ENCODE data around the gene NANOS3. TPM values are rescaled to one million over a fixed set of nuclear protein-coding genes. Genes with fewer than 3 reads are reported as not detected.

NANOS3 gene
- total and polyA plus RNA-seq, 10 of the 15 experiments (the other 5 are each of a cell fraction or from before 2014, with no cell fraction given): 0.31 to 1.7 (median 0.81) TPM

DNA sequence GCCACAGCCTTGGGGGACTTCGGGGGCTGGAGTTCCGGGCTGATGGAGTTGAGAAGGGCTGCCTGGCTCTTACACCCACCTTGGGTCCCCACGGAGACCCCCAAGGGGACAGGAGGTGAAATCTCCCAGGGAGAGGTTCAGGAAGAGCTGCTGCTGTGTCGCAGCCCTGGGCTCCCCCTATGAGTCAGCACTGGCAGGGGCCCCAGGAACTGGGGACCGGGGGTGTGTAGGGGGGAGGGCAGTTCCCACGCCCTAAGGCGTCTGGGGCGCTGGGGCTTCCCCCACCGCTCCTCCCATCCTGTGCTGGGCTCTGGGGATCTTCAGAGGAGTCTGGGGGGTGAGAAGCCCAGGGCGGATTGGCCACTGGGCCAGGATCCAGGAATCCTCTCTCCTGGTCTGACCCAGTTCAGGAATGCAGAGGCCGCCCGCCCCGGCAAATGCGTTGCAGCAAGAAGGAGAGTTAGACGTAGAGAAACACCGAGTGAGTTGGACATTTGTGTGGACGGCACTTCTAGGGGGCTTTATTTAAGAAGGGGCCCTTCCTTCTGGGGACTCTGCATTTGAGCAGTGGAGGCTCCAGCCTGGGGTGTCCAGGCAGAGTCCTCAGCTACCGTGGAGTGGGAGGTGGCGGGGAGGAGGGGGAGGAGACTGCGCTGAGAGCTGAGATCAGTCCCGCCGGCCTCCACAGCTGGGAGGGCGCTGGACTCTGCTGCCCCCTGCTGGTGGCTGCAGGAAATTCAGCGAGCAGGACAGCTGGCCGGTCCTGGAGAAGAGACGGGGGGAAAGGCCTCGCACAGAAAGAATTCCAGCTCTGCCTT lies 15.0 kb upstream of the NANOS3 start (continued):
- TF ChIP-seq, protein P1, sequence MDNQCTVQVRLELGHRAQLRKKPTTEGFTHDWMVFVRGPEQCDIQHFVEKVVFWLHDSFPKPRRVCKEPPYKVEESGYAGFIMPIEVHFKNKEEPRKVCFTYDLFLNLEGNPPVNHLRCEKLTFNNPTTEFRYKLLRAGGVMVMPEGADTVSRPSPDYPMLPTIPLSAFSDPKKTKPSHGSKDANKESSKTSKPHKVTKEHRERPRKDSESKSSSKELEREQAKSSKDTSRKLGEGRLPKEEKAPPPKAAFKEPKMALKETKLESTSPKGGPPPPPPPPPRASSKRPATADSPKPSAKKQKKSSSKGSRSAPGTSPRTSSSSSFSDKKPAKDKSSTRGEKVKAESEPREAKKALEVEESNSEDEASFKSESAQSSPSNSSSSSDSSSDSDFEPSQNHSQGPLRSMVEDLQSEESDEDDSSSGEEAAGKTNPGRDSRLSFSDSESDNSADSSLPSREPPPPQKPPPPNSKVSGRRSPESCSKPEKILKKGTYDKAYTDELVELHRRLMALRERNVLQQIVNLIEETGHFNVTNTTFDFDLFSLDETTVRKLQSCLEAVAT (IDR thresholded peaks at IDR 0.05): no peak
- TF ChIP-seq SUZ12 (IDR thresholded peaks at IDR 0.05; ENCODE audit: unreplicated experiment) (no peak), YBX1 (IDR thresholded peaks at IDR 0.05) (no peak), CHD1 (IDR thresholded peaks at IDR 0.05; ENCODE audit: low read depth, low read length) (no peak), RB1 (IDR thresholded peaks at IDR 0.05; ENCODE audit: borderline replicate concordance) (peak; percentile 84; the same call in 1 of the 2 replicates), SUPT20H (IDR thresholded peaks at IDR 0.05; ENCODE audit: borderline replicate concordance, control insufficient read depth, low read depth, low read length) (no peak), HCFC1 (IDR thresholded peaks at IDR 0.05; ENCODE audit: low read length) (peak; percentile 4; the same call in 1 of the 2 replicates), CEBPB (IDR thresholded peaks at IDR 0.05; ENCODE audit: borderline replicate concordance in 1 of 2, low read depth in 2 of 2, low read length in 2 of 2) (no peak), CBFB (IDR thresholded peaks at IDR 0.05; ENCODE audit: low read depth) (peak; percentile 43), HDAC6 (IDR thresholded peaks at IDR 0.05; ENCODE audit: unreplicated experiment) (no peak), GATAD2B (conservative IDR thresholded peaks at IDR 0.05; ENCODE audit: low read depth) (peak; percentile 100), MTA3 (IDR thresholded peaks at IDR 0.05; ENCODE audit: borderline replicate concordance, low read length) (0 out of 2 replicates have a peak, but pooled peaks have one; percentile 78), PAX5 (IDR thresholded peaks at IDR 0.05; ENCODE audit: borderline replicate concordance, low read depth, low read length) (peak; percentile 79), EP300 (IDR thresholded peaks at IDR 0.05; ENCODE audit: borderline replicate concordance in 1 of 2, control insufficient read depth in 1 of 2, low read depth in 2 of 2, low read length in 2 of 2) (peak; percentile 48 to 56; a peak in 2 of 4 replicates), LARP7 (IDR thresholded peaks at IDR 0.05) (no peak; the same call in none of the 2 replicates), RFX5 (IDR thresholded peaks at IDR 0.05; ENCODE audit: low read depth, low read length) (no peak; the same call in 1 of the 2 replicates), NFYA (IDR thresholded peaks at IDR 0.05; ENCODE audit: borderline replicate concordance, low read depth, low read length) (no peak)
- TF ChIP-seq, protein P2, sequence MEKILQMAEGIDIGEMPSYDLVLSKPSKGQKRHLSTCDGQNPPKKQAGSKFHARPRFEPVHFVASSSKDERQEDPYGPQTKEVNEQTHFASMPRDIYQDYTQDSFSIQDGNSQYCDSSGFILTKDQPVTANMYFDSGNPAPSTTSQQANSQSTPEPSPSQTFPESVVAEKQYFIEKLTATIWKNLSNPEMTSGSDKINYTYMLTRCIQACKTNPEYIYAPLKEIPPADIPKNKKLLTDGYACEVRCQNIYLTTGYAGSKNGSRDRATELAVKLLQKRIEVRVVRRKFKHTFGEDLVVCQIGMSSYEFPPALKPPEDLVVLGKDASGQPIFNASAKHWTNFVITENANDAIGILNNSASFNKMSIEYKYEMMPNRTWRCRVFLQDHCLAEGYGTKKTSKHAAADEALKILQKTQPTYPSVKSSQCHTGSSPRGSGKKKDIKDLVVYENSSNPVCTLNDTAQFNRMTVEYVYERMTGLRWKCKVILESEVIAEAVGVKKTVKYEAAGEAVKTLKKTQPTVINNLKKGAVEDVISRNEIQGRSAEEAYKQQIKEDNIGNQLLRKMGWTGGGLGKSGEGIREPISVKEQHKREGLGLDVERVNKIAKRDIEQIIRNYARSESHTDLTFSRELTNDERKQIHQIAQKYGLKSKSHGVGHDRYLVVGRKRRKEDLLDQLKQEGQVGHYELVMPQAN (conservative IDR thresholded peaks at IDR 0.05): 0 out of 2 replicates have a peak, but pooled peaks have one; percentile 51
- TF ChIP-seq, protein P3, sequence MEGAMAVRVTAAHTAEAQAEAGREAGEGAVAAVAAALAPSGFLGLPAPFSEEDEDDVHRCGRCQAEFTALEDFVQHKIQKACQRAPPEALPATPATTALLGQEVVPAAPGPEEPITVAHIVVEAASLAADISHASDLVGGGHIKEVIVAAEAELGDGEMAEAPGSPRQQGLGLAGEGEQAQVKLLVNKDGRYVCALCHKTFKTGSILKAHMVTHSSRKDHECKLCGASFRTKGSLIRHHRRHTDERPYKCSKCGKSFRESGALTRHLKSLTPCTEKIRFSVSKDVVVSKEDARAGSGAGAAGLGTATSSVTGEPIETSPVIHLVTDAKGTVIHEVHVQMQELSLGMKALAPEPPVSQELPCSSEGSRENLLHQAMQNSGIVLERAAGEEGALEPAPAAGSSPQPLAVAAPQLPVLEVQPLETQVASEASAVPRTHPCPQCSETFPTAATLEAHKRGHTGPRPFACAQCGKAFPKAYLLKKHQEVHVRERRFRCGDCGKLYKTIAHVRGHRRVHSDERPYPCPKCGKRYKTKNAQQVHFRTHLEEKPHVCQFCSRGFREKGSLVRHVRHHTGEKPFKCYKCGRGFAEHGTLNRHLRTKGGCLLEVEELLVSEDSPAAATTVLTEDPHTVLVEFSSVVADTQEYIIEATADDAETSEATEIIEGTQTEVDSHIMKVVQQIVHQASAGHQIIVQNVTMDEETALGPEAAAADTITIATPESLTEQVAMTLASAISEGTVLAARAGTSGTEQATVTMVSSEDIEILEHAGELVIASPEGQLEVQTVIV (IDR thresholded peaks at IDR 0.05; ENCODE audit: borderline replicate concordance, partially characterized antibody): peak; percentile 22
- TF ChIP-seq, protein P4, sequence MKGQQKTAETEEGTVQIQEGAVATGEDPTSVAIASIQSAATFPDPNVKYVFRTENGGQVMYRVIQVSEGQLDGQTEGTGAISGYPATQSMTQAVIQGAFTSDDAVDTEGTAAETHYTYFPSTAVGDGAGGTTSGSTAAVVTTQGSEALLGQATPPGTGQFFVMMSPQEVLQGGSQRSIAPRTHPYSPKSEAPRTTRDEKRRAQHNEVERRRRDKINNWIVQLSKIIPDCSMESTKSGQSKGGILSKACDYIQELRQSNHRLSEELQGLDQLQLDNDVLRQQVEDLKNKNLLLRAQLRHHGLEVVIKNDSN (IDR thresholded peaks at IDR 0.05; ENCODE audit: borderline replicate concordance, extremely low read length, insufficient read depth, low read depth, low read length): no peak
- TF ChIP-seq, protein P5, sequence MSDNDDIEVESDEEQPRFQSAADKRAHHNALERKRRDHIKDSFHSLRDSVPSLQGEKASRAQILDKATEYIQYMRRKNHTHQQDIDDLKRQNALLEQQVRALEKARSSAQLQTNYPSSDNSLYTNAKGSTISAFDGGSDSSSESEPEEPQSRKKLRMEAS (IDR thresholded peaks at IDR 0.05; ENCODE audit: low read depth, low read length): no peak
